Stimulated activated CD4-positive, alpha-beta T cell treated with anti-CD3 and anti-CD28 coated beads, Interleukin-1b, Interleukin-23, amount 100 ng/mL, for 24 hours (primary cell): ENCODE results near the gene PUS1.

Experiments
- DNase-seq, 4 experiments: peaks; one replicate each; pipeline ENCODE4 v3.0.0-alpha.2; 2020; ENCODE audit warnings: low read depth in 4 of 4, low spot score in 1 of 4

Gene PUS1

GRCh38 chr12:131902332-131903241, 26.5 kb upstream of the PUS1 start:
- no peak for DNase-seq

GRCh38 chr12:131903270-131904255, 25.5 kb upstream of the PUS1 start:
- no peak for DNase-seq

- no peak for DNase-seq
These were observed 24.7 kb upstream of the PUS1 start for GRCh38 chr12:131904346-131904745.

GRCh38 chr12:131905081-131905629, 23.9 kb upstream of the PUS1 start:
- no peak for DNase-seq

- no peak for DNase-seq
These were observed 23.4 kb upstream of the PUS1 start for GRCh38 chr12:131905630-131906091.

- DNase-seq, result no peak
These were observed 21.5 kb upstream of the PUS1 start for GRCh38 chr12:131907379-131908091.

- DNase-seq, result no peak
These were observed 20.7 kb upstream of the PUS1 start for GRCh38 chr12:131908092-131909080.

GRCh38 chr12:131909081-131909751, 19.9 kb upstream of the PUS1 start:
- DNase-seq, result no peak

GRCh38 chr12:131909752-131910219, 19.3 kb upstream of the PUS1 start:
- no peak for DNase-seq

GRCh38 chr12:131910302-131911027, 18.6 kb upstream of the PUS1 start:
- no peak for DNase-seq

GRCh38 chr12:131911028-131911650, 17.9 kb upstream of the PUS1 start:
- DNase-seq, result no peak

GRCh38 chr12:131911851-131912477, 17.1 kb upstream of the PUS1 start:
- DNase-seq, result no peak

GRCh38 chr12:131912518-131913274, 16.4 kb upstream of the PUS1 start:
- DNase-seq, result no peak

- no peak for DNase-seq
These were observed 15.4 kb upstream of the PUS1 start for GRCh38 chr12:131913666-131914065.

GRCh38 chr12:131914179-131914702, 14.8 kb upstream of the PUS1 start:
- DNase-seq, result no peak

- DNase-seq, result no peak
These were observed 13.9 kb upstream of the PUS1 start for GRCh38 chr12:131915000-131915689.
